ENCODE measurements around the gene UGT2A1.

GRCh38 chr4:69577245-69577644 is 75.8 kb downstream of the UGT2A1 start:
- TF ChIP-seq POLR2A (IDR thresholded peaks at IDR 0.05): no peak
- TF ChIP-seq CTCF (IDR thresholded peaks at IDR 0.05): no peak
- TF ChIP-seq EP300 (IDR thresholded peaks at IDR 0.05): no peak

All from gastroesophageal sphincter (tissue), 3 donors.